Upper lobe of left lung (tissue), 4 donors: ENCODE data around the gene KRT3.

Experiments
- CTCF ChIP-seq, 6 experiments: fragments of 450-650 bp in 4 of 6; fragments of 200-600 bp in 2 of 6; sonication (generic) in 2 of 6; IDR thresholded peaks; one replicate each; pipeline ENCODE4 v1.5.1; 2016 to 2019; ENCODE audit warnings: antibody characterized with exemption in 6 of 6
- EP300 ChIP-seq, 4 donors: sonication (generic); formaldehyde crosslinking; IDR thresholded peaks; one replicate each; pipeline ENCODE4 v1.5.1; 2017; ENCODE audit warnings: antibody characterized with exemption in 4 of 4, control low read depth in 2 of 4
- POLR2A ChIP-seq, 4 donors: fragments of 450-650 bp; IDR thresholded peaks; one replicate each; pipeline ENCODE4 v1.5.1; 2016 to 2017; ENCODE audit warnings: antibody characterized with exemption in 4 of 4, mild to moderate bottlenecking in 2 of 4
- POLR2AphosphoS5 ChIP-seq, 2 donors: sonication (generic); formaldehyde crosslinking; IDR thresholded peaks; one replicate each; pipeline ENCODE4 v1.5.1; 2017; ENCODE audit warnings: antibody characterized with exemption in 2 of 2

GRCh38 chr12:52810554-52810953 is 14.6 kb upstream of the KRT3 start:
- TF ChIP-seq CTCF (IDR thresholded peaks at IDR 0.05): no peak
- TF ChIP-seq POLR2A (IDR thresholded peaks at IDR 0.05): no peak
- no peak for TF ChIP-seq POLR2AphosphoS5 (IDR thresholded peaks at IDR 0.05)
- TF ChIP-seq EP300 (IDR thresholded peaks at IDR 0.05): no peak
